Heart left ventricle (tissue), 13 donors: ENCODE data around the gene KCTD18.

Source experiments
- CTCF ChIP-seq, 12 donors: fragments of 200-600 bp; sonication (generic) in 4 of 12; IDR thresholded peaks; one replicate each; pipeline versions ENCODE4 v1.5.0 to v1.8.0; 2018 to 2022; ENCODE audit warnings: antibody characterized with exemption in 12 of 12, mild to moderate bottlenecking in 5 of 12
- POLR2A ChIP-seq, 2 donors: fragments of 450-650 bp; IDR thresholded peaks; one replicate each; pipeline ENCODE4 v1.6.1; 2017; ENCODE audit warnings: antibody characterized with exemption in 2 of 2, mild to moderate bottlenecking in 2 of 2, moderate library complexity in 2 of 2
- donor health status: ischemic (EF 13 %, LVEDD 7.1; RV severe dilation, severe dysfunction).
- donor health status: DM: no; HTN: yes; CAD: no.
- donor health status: DM: no; HTN: no; CAD: no.
- donor health status: ischemic (EF 25% LVEDD 6.9; RV normal size, moderate dysfunction).
- donor health status: ischemic (EF 25% LVEDD 5.7; RV mildly dilated, moderate dysfunction).
- donor health status: ischemic (EF 35%, LVEDD 5.7; RV mildly dilated, moderate dysfunction).
- donor health status: nonischemic (EF 11% LVEDD 7.7; RV severe dilation, severe dysfunction).
- donor health status: DM: yes; HTN: yes; CAD: no.
- donor health status: PGD.
- donor health status: ischemic (EF 29% LVEDD 5.4; RV normal size, mild dysfunction).
- donor health status: nonischemic (EF 23%, LVEDD 6.1; RV moderate dilation, normal function).

GRCh38 chr2:200470230-200470629 is 39.6 kb downstream of the KCTD18 start:
- TF ChIP-seq CTCF (IDR thresholded peaks at IDR 0.05) = no peak
- no peak for TF ChIP-seq POLR2A (IDR thresholded peaks at IDR 0.05)
